Peyer's patch (tissue), 4 donors: Measurements from ENCODE around the gene DDAH1. TPM values are rescaled to one million over a fixed set of nuclear protein-coding genes. Genes with fewer than 3 reads are reported as not detected.
A peak's percentile ranks its signal among the peaks of the same experiment; 100 is the strongest.

Source experiments
- DNase-seq, 3 donors: peaks; one replicate each; pipeline ENCODE4 v3.0.0-alpha.2; 2017 to 2019
- H3K27ac ChIP-seq, 4 donors: fragments of 200-600 bp; sonication (generic); one replicate each; pipeline ENCODE4 v1.5.1; 2016 to 2019
- H3K27me3 ChIP-seq, 2 donors: fragments of 200-600 bp; sonication (generic); one replicate each; pipeline ENCODE4 v1.5.1; 2019
- H3K36me3 ChIP-seq, 3 donors: fragments of 200-600 bp; sonication (generic); one replicate each; pipeline ENCODE4 v1.5.1; 2016 to 2019
- H3K4me1 ChIP-seq, 4 donors: fragments of 200-600 bp; sonication (generic); one replicate each; pipeline ENCODE4 v1.5.1; 2016 to 2019
- H3K4me3 ChIP-seq, 4 donors: fragments of 200-600 bp; sonication (generic); 1 replicate in 3 of 4; 2 replicates in 1 of 4; pipeline ENCODE4 v1.5.1; 2016 to 2019; ENCODE audit warnings: mild to moderate bottlenecking in 1 of 4
- H3K9me3 ChIP-seq, 4 donors: fragments of 200-600 bp; sonication (generic); one replicate each; pipeline ENCODE4 v1.5.1; 2016 to 2019; ENCODE audit warnings: mild to moderate bottlenecking in 1 of 4
- POLR2A ChIP-seq, 2 donors: fragments of 450-650 bp; IDR thresholded peaks; one replicate each; pipeline ENCODE4 v1.5.1; 2017; ENCODE audit warnings: antibody characterized with exemption in 2 of 2, mild to moderate bottlenecking in 2 of 2, moderate library complexity in 2 of 2
- total RNA-seq, 4 donors: library from RNA; depleted of rRNA; stranded (reverse); fragments of >200 nt; gene quantifications; one replicate each; pipeline ENCODE4 v1.1.0, GENCODE V29; 2016
- TF ChIP-seq, protein P1 (sequence below), 6 experiments: fragments of 450-650 bp in 4 of 6; fragments of 200-600 bp in 2 of 6; sonication (generic) in 1 of 6; IDR thresholded peaks; one replicate each; pipeline ENCODE4 v1.5.1; 2017 to 2019; ENCODE audit warnings: antibody characterized with exemption in 6 of 6, mild to moderate bottlenecking in 3 of 6, moderate library complexity in 1 of 6

Gene DDAH1
- total RNA-seq, 4 donors from 2014 or later, result 40.8 to 60.2 (median 51.2) TPM

DNA sequence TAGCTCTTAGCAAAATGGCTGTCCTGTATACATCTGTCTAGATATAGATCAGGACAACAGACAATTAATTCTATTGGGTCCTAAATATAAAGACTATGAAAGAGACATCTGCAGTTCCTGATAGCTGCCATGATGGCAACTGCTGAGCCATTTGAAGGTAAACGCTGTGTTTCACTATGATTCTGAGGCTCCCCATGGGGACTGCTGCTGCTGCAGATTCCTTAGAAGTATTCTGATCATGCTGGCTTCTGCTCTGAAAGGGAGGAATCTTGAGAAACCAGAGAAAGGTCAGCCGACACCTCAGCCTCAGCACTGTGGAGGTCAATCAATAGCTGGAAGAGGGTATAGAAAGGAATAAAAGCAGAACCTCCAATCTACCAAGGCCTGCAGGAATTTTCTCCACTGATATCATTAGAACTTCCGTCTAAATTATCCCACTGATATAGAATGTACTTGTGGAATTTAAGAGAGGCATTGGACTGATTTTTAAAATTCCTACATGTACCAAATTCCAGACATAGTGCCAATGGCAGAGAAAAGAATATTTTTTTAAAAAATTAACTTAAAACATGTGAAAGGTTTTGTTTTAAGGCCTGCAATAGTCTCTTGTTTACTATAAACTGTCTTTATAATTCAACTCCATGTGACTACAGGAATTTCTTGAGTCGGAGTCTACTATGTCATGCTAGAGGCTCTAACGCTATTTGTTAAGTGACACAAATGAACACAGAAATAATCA, 53.2 kb downstream of the DDAH1 start:
- Histone ChIP-seq H3K36me3 (no peaks in the 10 kb centered on the region), H3K4me1 (peaks cover 0 to 14% (median 0%) of the 10 kb centered on the region in 4 donors), H3K9me3 (no peaks in the 10 kb centered on the region), H3K27me3 (no peaks in the 10 kb centered on the region), H3K27ac (no peak overlapping the region), H3K4me3 (no peak overlapping the region)
- TF ChIP-seq, protein P1, sequence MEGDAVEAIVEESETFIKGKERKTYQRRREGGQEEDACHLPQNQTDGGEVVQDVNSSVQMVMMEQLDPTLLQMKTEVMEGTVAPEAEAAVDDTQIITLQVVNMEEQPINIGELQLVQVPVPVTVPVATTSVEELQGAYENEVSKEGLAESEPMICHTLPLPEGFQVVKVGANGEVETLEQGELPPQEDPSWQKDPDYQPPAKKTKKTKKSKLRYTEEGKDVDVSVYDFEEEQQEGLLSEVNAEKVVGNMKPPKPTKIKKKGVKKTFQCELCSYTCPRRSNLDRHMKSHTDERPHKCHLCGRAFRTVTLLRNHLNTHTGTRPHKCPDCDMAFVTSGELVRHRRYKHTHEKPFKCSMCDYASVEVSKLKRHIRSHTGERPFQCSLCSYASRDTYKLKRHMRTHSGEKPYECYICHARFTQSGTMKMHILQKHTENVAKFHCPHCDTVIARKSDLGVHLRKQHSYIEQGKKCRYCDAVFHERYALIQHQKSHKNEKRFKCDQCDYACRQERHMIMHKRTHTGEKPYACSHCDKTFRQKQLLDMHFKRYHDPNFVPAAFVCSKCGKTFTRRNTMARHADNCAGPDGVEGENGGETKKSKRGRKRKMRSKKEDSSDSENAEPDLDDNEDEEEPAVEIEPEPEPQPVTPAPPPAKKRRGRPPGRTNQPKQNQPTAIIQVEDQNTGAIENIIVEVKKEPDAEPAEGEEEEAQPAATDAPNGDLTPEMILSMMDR (IDR thresholded peaks at IDR 0.05), result no peak
- TF ChIP-seq POLR2A (IDR thresholded peaks at IDR 0.05), result no peak
- no peak for DNase-seq

DNA sequence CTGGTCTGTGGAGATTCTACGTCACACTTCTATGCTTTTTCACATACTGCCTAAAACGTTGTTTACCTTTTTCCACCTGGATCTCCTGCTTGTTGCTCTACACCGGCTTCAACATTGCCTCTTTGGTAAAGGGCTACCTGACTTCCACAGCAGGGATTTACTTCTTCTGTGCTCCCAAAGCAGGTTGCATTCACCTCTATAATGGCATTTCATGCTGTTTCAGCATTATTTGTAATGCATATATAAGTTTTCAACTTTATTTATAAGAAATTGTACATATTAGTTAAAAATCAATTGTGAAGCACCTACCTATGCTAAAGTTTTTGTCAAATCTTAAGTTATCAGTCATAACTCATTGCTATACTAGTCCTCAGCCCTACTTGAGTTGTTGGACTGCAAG, 55.4 kb downstream of the DDAH1 start:
- DNase-seq, result no peak
- no peak for TF ChIP-seq POLR2A (IDR thresholded peaks at IDR 0.05)
- TF ChIP-seq, protein P1 (IDR thresholded peaks at IDR 0.05), result no peak
- no peaks in the 10 kb centered on the region for H3K9me3 ChIP-seq
- peaks cover 0 to 18% (median 0%) of the 10 kb centered on the region in 4 donors for H3K4me1 ChIP-seq
- no peaks in the 10 kb centered on the region for H3K27me3 ChIP-seq
- H3K4me3 ChIP-seq, result no peak overlapping the region
- H3K36me3 ChIP-seq, result no peaks in the 10 kb centered on the region
- no peak overlapping the region for H3K27ac ChIP-seq

DNA sequence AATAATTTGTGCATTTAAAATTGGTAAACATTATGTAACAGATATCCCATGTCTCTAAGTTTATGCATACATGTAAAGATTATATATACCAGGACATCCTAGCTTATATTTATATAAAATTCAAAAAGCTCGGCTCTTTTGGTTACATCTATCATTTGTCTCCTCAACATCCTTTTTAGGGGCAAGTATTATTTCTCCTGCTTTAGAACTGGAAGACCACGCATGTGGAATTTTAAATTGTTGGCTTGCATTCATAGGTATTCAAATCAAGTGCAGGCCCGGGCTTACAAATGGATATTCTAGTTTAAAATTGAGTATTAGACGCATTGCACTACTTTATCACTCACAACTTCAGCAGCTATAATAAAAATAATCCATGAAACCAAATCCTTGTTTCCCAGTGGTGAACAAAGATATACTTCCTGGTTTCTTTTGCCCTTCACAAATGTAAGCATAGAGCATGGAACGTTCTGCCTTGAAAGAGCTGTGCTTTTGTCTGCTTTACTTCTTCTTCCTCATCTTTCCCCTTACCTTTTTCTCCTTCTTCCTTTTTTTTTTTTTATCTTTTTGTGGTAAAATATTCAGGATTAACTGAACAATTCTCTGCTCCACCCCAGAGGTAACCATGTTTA, 57.1 kb downstream of the DDAH1 start:
- peaks cover 0 to 18% (median 0%) of the 10 kb centered on the region in 4 donors for H3K4me1 ChIP-seq
- DNase-seq, result no peak
- TF ChIP-seq, protein P1 (IDR thresholded peaks at IDR 0.05), result no peak
- TF ChIP-seq POLR2A (IDR thresholded peaks at IDR 0.05), result no peak
- H3K27me3 ChIP-seq, result no peaks in the 10 kb centered on the region
- no peaks in the 10 kb centered on the region for H3K9me3 ChIP-seq
- no peaks in the 10 kb centered on the region for H3K36me3 ChIP-seq
- peak overlapping the region in 1 of 4 donors; percentile 59 for H3K27ac ChIP-seq
- no peak overlapping the region for H3K4me3 ChIP-seq

DNA sequence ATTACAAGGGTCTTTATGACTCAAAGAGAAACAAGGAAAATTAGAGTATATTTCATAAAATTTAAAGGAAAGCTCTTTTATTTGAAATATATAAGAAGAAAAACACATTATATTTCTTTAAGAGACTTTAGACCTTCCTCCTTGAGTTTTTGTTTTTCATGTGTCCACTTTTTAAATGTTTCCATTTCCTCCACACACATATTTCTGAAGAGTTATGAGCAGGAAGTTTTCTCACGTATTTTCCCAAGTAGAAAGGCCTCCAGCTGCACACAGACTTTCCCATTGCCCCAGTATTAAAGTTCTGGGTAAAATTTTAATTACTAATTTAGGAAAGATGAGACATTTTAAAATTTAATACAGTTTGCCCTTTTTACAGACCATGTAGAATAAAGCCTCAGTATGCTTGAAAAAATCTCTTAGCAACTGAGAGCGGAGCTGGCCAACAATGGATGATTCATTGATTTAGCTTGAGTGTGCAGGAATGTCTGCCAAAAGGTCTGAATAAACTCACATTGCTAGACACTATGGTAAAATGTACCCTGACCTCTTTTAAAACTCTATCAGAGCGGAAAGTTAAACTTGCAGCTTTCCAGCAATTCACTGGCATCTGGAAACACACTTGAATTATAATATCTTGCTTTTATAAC, 57.9 kb downstream of the DDAH1 start:
- Histone ChIP-seq H3K9me3 (no peaks in the 10 kb centered on the region), H3K36me3 (no peaks in the 10 kb centered on the region), H3K4me1 (peaks cover 0 to 18% (median 0%) of the 10 kb centered on the region in 4 donors), H3K27ac (peak overlapping the region in 2 of 4 donors; percentile 29 to 59), H3K27me3 (no peaks in the 10 kb centered on the region), H3K4me3 (no peak overlapping the region)
- DNase-seq, result peak in 1 of 3 donors; percentile 50
- TF ChIP-seq, protein P1 (IDR thresholded peaks at IDR 0.05), result no peak
- TF ChIP-seq POLR2A (IDR thresholded peaks at IDR 0.05), result no peak

DNA sequence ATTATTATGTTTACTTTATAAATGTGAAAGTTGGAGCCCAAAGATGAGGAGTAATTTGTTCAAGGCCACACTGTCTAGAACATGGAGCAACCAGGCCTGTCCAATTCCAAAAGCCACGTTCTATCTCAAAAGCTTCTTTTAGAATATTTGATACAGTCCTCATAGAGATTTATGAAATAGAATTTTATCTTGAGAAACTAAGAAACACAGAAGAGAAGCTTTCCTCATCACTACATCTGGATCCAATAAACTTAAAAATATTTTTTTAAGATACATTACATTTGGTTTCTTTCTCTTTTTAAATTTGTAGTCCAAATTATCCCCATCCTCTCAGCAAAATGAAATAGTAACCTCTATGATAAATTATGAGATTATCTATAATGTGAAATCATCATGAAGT, 58.9 kb downstream of the DDAH1 start:
- no peak for DNase-seq
- peak overlapping the region in 1 of 4 donors; percentile 59 for H3K27ac ChIP-seq
- no peaks in the 10 kb centered on the region for H3K9me3 ChIP-seq
- H3K4me3 ChIP-seq, result no peak overlapping the region
- no peak for TF ChIP-seq POLR2A (IDR thresholded peaks at IDR 0.05)
- TF ChIP-seq, protein P1 (IDR thresholded peaks at IDR 0.05), result no peak
- H3K4me1 ChIP-seq, result peaks cover 0 to 18% (median 0%) of the 10 kb centered on the region in 4 donors
- no peaks in the 10 kb centered on the region for H3K27me3 ChIP-seq
- no peaks in the 10 kb centered on the region for H3K36me3 ChIP-seq
